HepG2 (cell line): ENCODE data around the gene KISS1. TPM values are rescaled to one million over a fixed set of nuclear protein-coding genes. Genes with fewer than 3 reads are reported as not detected.

Source experiments
- CENPX ChIP-seq: sonication (generic); formaldehyde crosslinking; IDR thresholded peaks from 2 replicates; pipeline ENCODE4 v1.9.0; 2021; ENCODE audit warnings: mild to moderate bottlenecking, missing genetic modification reagents, moderate library complexity
- CHD2 ChIP-seq: IDR thresholded peaks from 2 replicates; pipeline ENCODE4 v1.6.1; 2011; ENCODE audit warnings: low read depth, low read length, improper control_type of control experiment
- CREB1 ChIP-seq, 2 experiments: fragments of 450-650 bp in 1 of 2; IDR thresholded peaks; 2 replicates each; pipeline ENCODE4 v1.6.1; 2016 to 2017; ENCODE audit warnings: control low read depth in 1 of 2, mild to moderate bottlenecking in 1 of 2, missing compliant biosample characterization in 1 of 2, missing genetic modification characterization in 1 of 2
- FOXJ3 ChIP-seq: sonication (generic); formaldehyde crosslinking; IDR thresholded peaks from 2 replicates; pipeline ENCODE4 v1.4.0; 2020; ENCODE audit warnings: missing genetic modification reagents, mild to moderate bottlenecking, borderline replicate concordance
- GFI1 ChIP-seq: sonication (generic); formaldehyde crosslinking; IDR thresholded peaks from 2 replicates; pipeline ENCODE4 v1.5.0; 2020; ENCODE audit warnings: missing genetic modification reagents, mild to moderate bottlenecking, borderline replicate concordance
- HMG20A ChIP-seq: IDR thresholded peaks from 2 replicates; pipeline ENCODE4 v1.6.1; 2016; ENCODE audit warnings: borderline replicate concordance
- MAFF ChIP-seq: IDR thresholded peaks from 2 replicates; pipeline ENCODE4 v1.6.1; 2011; ENCODE audit warnings: low read depth, low read length, improper control_type of control experiment
- NFRKB ChIP-seq: fragments of 450-650 bp; IDR thresholded peaks from 2 replicates; pipeline ENCODE4 v1.6.1; 2017
- PHF5A ChIP-seq: IDR thresholded peaks from one replicate; pipeline ENCODE4 v1.6.1; 2018; ENCODE audit warnings: low read depth, missing genetic modification reagents; ENCODE audit not compliant: unreplicated experiment
- TAF15 ChIP-seq: fragments of 200-400 bp; formaldehyde crosslinking; IDR thresholded peaks from one replicate; pipeline ENCODE4 v1.6.1; 2018; ENCODE audit warnings: mild to moderate bottlenecking, low read depth, low read length; ENCODE audit not compliant: poor library complexity, severe bottlenecking
- TMF1 ChIP-seq: sonication (generic); formaldehyde crosslinking; IDR thresholded peaks from 2 replicates; pipeline ENCODE4 v1.8.1; 2022; ENCODE audit warnings: low read depth, missing genetic modification reagents
- U2AF1 ChIP-seq: fragments of 200-400 bp; formaldehyde crosslinking; optimal IDR thresholded peaks from 2 replicates; pipeline ENCODE3; 2017; ENCODE audit warnings: mild to moderate bottlenecking, low read depth, low read length
- ZNF10 ChIP-seq: sonication (generic); formaldehyde crosslinking; IDR thresholded peaks from 2 replicates; pipeline ENCODE4 v1.4.0; 2020; ENCODE audit warnings: mild to moderate bottlenecking, low read depth, missing genetic modification reagents, borderline replicate concordance
- ZNF441 ChIP-seq: sonication (generic); formaldehyde crosslinking; IDR thresholded peaks from 2 replicates; pipeline ENCODE4 v1.7.0; 2021; ENCODE audit warnings: missing genetic modification reagents, borderline replicate concordance
- ZNF556 ChIP-seq: sonication (generic); formaldehyde crosslinking; IDR thresholded peaks from 2 replicates; pipeline ENCODE4 v1.4.0; 2020; ENCODE audit warnings: mild to moderate bottlenecking, missing genetic modification reagents, borderline replicate concordance
- ZNF709 ChIP-seq: sonication (generic); formaldehyde crosslinking; IDR thresholded peaks from 2 replicates; pipeline ENCODE4 v1.5.0; 2020; ENCODE audit warnings: mild to moderate bottlenecking, missing genetic modification reagents
- ZNF777 ChIP-seq: sonication (generic); formaldehyde crosslinking; IDR thresholded peaks from 2 replicates; pipeline ENCODE4 v1.4.0; 2020; ENCODE audit warnings: missing genetic modification reagents
- polyA plus RNA-seq, 8 experiments: library from polyadenylated mRNA; depleted of rRNA in 3 of 8; stranded (reverse) in 7 of 8; unstranded in 1 of 8; fragments of >200 nt; fragmentation: Illumina TruSeq in 4 of 8; extraction: Trizol in 4 of 8; gene quantifications; 2 replicates each; pipeline versions ENCODE4 v1.2.1 to v1.2.3, GENCODE V29; 2011 to 2016; ENCODE audit warnings: low read depth in 4 of 8, missing spikeins in 1 of 8, mixed read lengths in 1 of 8; ENCODE audit not compliant: insufficient read depth in 1 of 8
- total RNA-seq, 5 experiments: library from RNA; depleted of rRNA; stranded (reverse); fragments of >200 nt; fragmentation: Illumina TruSeq; extraction: Trizol; gene quantifications; 2 replicates each; pipeline ENCODE4 v1.2.3, GENCODE V29; 2016; ENCODE audit warnings: low read depth in 1 of 5
- TF ChIP-seq, protein P1 (sequence below): sonication (generic); formaldehyde crosslinking; IDR thresholded peaks from 2 replicates; pipeline ENCODE4 v1.5.1; 2020; ENCODE audit warnings: mild to moderate bottlenecking, missing genetic modification reagents, moderate library complexity
- TF ChIP-seq, protein P2 (sequence below): sonication (generic); formaldehyde crosslinking; IDR thresholded peaks from 2 replicates; pipeline ENCODE4 v1.4.0; 2020; ENCODE audit warnings: missing genetic modification reagents
- TF ChIP-seq, protein P3 (sequence below): sonication (generic); formaldehyde crosslinking; IDR thresholded peaks from 2 replicates; pipeline ENCODE4 v1.5.1; 2020; ENCODE audit warnings: missing genetic modification reagents, mild to moderate bottlenecking, borderline replicate concordance

KISS1 gene
- total and polyA plus RNA-seq, 2 of the 13 experiments (the other 11 are each of a cell fraction or from before 2014, with no cell fraction given) = 0.24 to 0.80 TPM

DNA sequence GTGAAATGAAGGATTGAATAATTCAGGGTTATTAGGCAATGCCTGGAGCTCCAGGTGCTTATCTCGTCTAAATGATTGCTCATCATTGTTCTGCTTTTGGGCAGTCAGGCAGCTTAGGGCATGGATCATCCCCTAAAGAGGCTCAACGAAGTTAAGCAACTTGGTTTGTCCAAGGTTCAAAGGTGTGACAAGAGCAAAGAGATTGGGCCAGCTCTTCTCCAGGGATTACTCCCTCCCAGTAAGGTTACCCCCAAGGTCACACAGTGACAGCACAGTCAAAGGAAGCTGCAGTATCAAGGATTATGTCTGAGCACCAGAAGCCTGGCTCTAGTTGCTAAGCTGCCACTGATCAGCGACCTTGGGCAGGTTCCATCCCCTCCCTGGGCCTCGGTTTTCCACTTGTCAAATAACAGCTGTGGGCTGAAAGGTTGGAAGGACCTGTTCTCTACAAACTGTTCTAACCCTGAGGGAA is 51.2 kb downstream of the KISS1 start (continued):
- no peak for TF ChIP-seq TAF15
- peak; percentile 48; the same call in 1 of the 2 replicates for TF ChIP-seq ZNF556 (CRISPR knock-in tag)
- TF ChIP-seq CREB1 (IDR thresholded peaks at IDR 0.05) = no peak
- TF ChIP-seq CREB1 (CRISPR knock-in tag; IDR thresholded peaks at IDR 0.05) = peak; percentile 80
- peak; percentile 75; the same call in 1 of the 2 replicates for TF ChIP-seq HMG20A (CRISPR knock-in tag)
- TF ChIP-seq ZNF10 (CRISPR knock-in tag) = no peak
- TF ChIP-seq FOXJ3 (CRISPR knock-in tag) = 0 out of 2 replicates have a peak, but pooled peaks have one; percentile 61
- TF ChIP-seq, protein P1, sequence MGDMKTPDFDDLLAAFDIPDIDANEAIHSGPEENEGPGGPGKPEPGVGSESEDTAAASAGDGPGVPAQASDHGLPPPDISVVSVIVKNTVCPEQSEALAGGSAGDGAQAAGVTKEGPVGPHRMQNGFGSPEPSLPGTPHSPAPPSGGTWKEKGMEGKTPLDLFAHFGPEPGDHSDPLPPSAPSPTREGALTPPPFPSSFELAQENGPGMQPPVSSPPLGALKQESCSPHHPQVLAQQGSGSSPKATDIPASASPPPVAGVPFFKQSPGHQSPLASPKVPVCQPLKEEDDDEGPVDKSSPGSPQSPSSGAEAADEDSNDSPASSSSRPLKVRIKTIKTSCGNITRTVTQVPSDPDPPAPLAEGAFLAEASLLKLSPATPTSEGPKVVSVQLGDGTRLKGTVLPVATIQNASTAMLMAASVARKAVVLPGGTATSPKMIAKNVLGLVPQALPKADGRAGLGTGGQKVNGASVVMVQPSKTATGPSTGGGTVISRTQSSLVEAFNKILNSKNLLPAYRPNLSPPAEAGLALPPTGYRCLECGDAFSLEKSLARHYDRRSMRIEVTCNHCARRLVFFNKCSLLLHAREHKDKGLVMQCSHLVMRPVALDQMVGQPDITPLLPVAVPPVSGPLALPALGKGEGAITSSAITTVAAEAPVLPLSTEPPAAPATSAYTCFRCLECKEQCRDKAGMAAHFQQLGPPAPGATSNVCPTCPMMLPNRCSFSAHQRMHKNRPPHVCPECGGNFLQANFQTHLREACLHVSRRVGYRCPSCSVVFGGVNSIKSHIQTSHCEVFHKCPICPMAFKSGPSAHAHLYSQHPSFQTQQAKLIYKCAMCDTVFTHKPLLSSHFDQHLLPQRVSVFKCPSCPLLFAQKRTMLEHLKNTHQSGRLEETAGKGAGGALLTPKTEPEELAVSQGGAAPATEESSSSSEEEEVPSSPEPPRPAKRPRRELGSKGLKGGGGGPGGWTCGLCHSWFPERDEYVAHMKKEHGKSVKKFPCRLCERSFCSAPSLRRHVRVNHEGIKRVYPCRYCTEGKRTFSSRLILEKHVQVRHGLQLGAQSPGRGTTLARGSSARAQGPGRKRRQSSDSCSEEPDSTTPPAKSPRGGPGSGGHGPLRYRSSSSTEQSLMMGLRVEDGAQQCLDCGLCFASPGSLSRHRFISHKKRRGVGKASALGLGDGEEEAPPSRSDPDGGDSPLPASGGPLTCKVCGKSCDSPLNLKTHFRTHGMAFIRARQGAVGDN = peak; percentile 13; the same call in 1 of the 2 replicates
- TF ChIP-seq CENPX (CRISPR knock-in tag) = no peak
- TF ChIP-seq CHD2 = no peak
- TF ChIP-seq PHF5A (CRISPR knock-in tag) = no peak
- TF ChIP-seq GFI1 = peak; percentile 81
- peak; percentile 38; the same call in 1 of the 2 replicates for TF ChIP-seq MAFF
- TF ChIP-seq, protein P2, sequence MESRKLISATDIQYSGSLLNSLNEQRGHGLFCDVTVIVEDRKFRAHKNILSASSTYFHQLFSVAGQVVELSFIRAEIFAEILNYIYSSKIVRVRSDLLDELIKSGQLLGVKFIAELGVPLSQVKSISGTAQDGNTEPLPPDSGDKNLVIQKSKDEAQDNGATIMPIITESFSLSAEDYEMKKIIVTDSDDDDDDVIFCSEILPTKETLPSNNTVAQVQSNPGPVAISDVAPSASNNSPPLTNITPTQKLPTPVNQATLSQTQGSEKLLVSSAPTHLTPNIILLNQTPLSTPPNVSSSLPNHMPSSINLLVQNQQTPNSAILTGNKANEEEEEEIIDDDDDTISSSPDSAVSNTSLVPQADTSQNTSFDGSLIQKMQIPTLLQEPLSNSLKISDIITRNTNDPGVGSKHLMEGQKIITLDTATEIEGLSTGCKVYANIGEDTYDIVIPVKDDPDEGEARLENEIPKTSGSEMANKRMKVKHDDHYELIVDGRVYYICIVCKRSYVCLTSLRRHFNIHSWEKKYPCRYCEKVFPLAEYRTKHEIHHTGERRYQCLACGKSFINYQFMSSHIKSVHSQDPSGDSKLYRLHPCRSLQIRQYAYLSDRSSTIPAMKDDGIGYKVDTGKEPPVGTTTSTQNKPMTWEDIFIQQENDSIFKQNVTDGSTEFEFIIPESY (CRISPR knock-in tag) = peak; percentile 65; the same call in 1 of the 2 replicates
- TF ChIP-seq, protein P3, sequence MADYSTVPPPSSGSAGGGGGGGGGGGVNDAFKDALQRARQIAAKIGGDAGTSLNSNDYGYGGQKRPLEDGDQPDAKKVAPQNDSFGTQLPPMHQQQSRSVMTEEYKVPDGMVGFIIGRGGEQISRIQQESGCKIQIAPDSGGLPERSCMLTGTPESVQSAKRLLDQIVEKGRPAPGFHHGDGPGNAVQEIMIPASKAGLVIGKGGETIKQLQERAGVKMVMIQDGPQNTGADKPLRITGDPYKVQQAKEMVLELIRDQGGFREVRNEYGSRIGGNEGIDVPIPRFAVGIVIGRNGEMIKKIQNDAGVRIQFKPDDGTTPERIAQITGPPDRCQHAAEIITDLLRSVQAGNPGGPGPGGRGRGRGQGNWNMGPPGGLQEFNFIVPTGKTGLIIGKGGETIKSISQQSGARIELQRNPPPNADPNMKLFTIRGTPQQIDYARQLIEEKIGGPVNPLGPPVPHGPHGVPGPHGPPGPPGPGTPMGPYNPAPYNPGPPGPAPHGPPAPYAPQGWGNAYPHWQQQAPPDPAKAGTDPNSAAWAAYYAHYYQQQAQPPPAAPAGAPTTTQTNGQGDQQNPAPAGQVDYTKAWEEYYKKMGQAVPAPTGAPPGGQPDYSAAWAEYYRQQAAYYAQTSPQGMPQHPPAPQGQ (CRISPR knock-in tag) = no peak
- no peak for TF ChIP-seq ZNF777
- 0 out of 2 replicates have a peak, but pooled peaks have one; percentile 35 for TF ChIP-seq ZNF709 (CRISPR knock-in tag)
- TF ChIP-seq U2AF1 = no peak
- no peak for TF ChIP-seq ZNF441 (CRISPR knock-in tag)
- TF ChIP-seq TMF1 = no peak
- TF ChIP-seq NFRKB = no peak
